ENCODE data around the gene SMYD3.

The SMYD3 gene

GRCh38 chr1:246215510-246215903, 291.6 kb downstream of the SMYD3 start:
- in situ Hi-C loops (cut with HindIII; ENCODE audit: low pct_ligation_motif_present, low pct_unique_long_range_greater_than_20kb, low sequenced_read_pairs) = no loop called here
- no peak for DNase-seq

DNA sequence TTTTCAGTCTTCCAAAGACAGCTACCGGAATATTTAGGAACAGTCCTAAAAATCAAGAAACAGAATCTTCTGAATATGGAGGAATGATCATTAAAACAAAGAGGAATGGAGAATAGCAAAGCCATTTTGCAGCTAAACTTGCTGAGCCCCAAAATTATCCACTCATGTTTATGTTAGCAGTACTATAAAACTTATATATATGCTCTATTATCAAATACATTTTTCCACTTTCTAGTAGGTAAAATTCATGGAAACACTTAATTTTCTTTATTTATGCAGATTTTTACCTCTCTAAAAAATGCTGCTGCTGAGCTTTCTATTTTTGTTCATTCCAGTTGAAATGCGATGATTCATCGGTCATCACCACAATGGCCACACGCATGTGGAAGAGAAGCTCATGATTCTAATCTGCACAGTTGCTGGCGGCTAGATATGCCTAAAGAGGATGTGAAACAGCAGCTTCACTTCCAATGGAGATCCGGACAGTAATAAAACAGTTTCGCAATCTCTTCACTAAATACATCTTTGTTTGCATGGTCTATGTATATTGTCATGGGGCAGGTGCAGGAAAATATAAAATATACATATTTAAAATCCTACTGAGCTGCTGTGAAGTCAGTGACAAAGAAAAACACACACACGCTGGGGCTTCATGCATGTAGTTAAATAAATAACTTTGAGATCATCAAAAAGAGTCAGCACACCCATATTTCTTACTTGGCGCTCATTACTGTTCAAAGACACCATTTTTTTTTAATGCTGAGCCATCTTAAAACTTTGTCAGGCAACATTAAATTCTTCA, 292.2 kb downstream of the SMYD3 start:
- peak; percentile 59 for DNase-seq
- in situ Hi-C loops (cut with HindIII; ENCODE audit: low pct_ligation_motif_present, low pct_unique_long_range_greater_than_20kb, low sequenced_read_pairs) = no loop called here

DNA sequence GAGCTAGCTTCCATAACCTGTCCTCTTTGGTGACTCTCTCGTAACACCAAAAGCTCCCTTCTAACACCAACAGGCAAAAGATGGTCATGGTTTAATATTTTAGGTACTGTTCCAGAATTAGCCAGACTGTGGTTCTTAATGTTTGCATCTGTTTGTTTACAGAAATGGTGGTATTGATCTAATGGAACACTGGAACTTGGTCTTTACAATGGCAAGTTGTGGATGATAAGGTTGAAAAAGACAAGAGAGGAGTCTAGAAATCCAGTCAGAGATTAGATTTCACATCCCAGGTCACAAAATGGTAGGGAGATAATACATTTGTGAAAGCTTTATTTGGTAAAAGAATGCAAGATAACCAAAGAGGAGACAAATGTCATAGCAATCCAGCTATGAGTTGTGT, 293.1 kb downstream of the SMYD3 start:
- in situ Hi-C loops (cut with HindIII; ENCODE audit: low pct_ligation_motif_present, low pct_unique_long_range_greater_than_20kb, low sequenced_read_pairs) = no loop called here
- DNase-seq = no peak

- in situ Hi-C loops (cut with HindIII; ENCODE audit: low pct_ligation_motif_present, low pct_unique_long_range_greater_than_20kb, low sequenced_read_pairs) = no loop called here
- DNase-seq = no peak
Observed at GRCh38 chr1:246213502-246213901, 293.6 kb downstream of the SMYD3 start.

DNA sequence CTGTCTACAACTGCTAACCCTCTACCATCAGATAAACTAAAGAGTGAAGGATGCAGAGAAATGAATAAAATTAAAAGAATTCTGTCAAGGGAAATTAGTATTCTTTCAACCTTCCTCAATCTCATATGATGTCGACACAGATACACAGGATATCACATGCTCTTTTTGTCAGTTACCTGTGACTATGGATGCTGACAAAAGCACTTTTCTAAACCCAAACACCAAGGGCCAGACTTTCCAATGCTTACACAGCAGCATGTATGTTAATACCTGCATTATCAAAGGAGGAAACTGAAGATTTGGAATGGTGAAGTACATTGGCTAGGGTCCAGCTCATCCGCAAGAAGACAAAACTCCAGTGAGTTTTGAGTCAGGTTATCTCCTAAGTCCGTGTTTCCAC, 294.0 kb downstream of the SMYD3 start:
- DNase-seq = no peak
- in situ Hi-C loops (cut with HindIII; ENCODE audit: low pct_ligation_motif_present, low pct_unique_long_range_greater_than_20kb, low sequenced_read_pairs) = no loop called here

- in situ Hi-C loops (cut with HindIII; ENCODE audit: low pct_ligation_motif_present, low pct_unique_long_range_greater_than_20kb, low sequenced_read_pairs) = no loop called here
- no peak for DNase-seq
Observed at GRCh38 chr1:246212013-246212412, 295.1 kb downstream of the SMYD3 start.

DNA sequence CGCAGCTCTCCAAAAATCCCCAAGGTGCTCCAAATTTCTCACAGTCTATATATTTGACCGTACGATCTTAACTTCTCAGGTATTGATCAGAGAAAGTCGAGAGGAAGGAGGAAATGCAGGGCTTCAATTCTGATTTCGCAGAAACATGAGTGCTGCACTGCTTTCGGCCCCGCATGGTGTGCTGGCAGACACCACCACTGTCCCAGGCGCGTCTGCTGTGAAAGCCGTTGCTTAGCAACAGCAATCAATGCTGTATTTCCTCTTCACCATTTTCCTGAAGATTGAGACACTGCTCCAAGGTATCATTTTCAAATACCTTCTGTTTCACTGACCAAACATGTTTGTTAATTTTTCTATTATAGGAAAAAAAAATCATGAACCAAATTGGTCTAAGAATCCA, 296.3 kb downstream of the SMYD3 start:
- in situ Hi-C loops (cut with HindIII; ENCODE audit: low pct_ligation_motif_present, low pct_unique_long_range_greater_than_20kb, low sequenced_read_pairs) = no loop called here
- DNase-seq = no peak

DNA sequence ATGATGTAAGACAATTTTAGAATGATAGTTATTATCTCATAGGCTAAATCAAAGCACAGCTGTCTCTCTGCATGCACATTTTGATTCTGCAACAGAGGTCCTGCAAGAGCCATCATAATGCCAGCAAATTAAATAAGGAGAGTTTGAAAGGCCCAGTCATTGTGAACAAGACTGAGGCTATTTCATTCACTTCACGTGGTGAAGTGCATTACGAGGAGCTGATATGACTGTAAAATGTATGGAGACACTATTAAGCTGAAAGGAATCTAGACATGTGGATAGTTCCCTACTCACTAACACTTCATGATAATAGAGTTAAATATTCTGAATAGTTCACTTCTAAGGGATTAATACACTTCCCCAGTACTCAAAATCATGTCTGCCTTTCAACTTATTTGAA, 299.0 kb downstream of the SMYD3 start:
- in situ Hi-C loops (cut with HindIII; ENCODE audit: low pct_ligation_motif_present, low pct_unique_long_range_greater_than_20kb, low sequenced_read_pairs) = no loop called here
- no peak for DNase-seq

DNA sequence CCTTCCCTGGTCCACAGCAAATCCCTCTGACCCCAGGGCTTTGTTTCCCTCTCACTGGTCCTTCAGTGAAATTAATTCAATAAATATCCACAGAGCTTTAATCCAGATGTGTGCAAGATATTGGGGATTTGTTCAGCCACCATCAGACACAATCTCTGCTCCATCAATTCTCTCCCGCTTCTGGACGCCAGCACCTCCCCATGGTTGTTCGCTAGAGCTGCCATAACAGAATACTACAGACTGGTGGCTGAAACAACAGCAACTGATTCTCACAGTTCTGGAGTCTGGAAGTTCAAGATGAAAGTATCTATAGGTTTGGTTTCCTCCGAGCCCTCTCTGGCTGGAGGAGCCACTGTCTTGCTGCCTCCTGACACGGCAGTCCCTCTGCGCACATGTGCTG, 303.9 kb downstream of the SMYD3 start:
- in situ Hi-C loops (cut with HindIII; ENCODE audit: low pct_ligation_motif_present, low pct_unique_long_range_greater_than_20kb, low sequenced_read_pairs) = no loop called here
- DNase-seq = no peak

- in situ Hi-C loops (cut with HindIII; ENCODE audit: low pct_ligation_motif_present, low pct_unique_long_range_greater_than_20kb, low sequenced_read_pairs) = no loop called here
- no peak for DNase-seq
Observed at GRCh38 chr1:246200738-246201137, 306.3 kb downstream of the SMYD3 start.

DNA sequence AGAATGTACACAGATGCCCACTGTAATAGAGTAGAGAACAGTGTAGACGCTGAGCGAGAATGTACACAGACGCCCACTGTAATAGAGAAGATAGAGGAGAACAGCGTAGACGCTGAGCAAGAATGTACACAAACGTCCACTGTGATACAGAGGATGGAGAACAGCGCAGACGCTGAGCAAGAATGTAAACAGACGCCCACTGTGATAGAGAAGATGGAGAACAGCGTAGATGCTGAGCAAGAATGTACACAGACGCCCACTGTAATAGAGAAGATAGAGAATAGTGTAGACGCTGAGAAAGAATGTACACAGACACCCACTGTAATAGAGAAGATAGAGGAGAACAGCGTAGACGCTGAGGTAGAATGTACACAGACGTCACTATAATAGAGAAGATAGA, 306.9 kb downstream of the SMYD3 start:
- in situ Hi-C loops (cut with HindIII; ENCODE audit: low pct_ligation_motif_present, low pct_unique_long_range_greater_than_20kb, low sequenced_read_pairs) = no loop called here
- no peak for DNase-seq

- no peak for DNase-seq
- in situ Hi-C loops (cut with HindIII; ENCODE audit: low pct_ligation_motif_present, low pct_unique_long_range_greater_than_20kb, low sequenced_read_pairs) = no loop called here
Observed at GRCh38 chr1:246199086-246199645, 307.9 kb downstream of the SMYD3 start.

- DNase-seq = no peak
- in situ Hi-C loops (cut with HindIII; ENCODE audit: low pct_ligation_motif_present, low pct_unique_long_range_greater_than_20kb, low sequenced_read_pairs) = no loop called here
Observed at GRCh38 chr1:246198115-246198816, 308.8 kb downstream of the SMYD3 start.

- in situ Hi-C loops (cut with HindIII; ENCODE audit: low pct_ligation_motif_present, low pct_unique_long_range_greater_than_20kb, low sequenced_read_pairs) = no loop called here
- no peak for DNase-seq
Observed at GRCh38 chr1:246197076-246197475, 310.0 kb downstream of the SMYD3 start.

DNA sequence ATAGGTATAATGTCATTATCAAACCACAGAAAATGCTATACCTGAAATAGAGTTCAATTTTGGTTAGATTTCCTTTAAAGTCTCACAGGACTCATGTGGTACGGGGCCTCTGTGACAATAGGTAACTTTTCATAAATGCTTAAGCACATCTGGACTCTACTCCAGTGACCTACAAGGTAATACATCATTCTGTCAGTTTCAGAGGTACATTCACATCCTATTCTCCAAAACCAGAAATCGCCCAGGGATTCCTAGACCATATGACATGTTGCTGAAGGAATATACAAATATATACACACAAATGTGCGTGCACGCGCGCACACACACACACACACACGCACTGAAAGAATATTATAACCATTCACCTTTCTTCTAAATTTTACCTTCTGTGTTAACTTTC, 311.8 kb downstream of the SMYD3 start:
- in situ Hi-C loops (cut with HindIII; ENCODE audit: low pct_ligation_motif_present, low pct_unique_long_range_greater_than_20kb, low sequenced_read_pairs) = no loop called here
- DNase-seq = no peak

DNA sequence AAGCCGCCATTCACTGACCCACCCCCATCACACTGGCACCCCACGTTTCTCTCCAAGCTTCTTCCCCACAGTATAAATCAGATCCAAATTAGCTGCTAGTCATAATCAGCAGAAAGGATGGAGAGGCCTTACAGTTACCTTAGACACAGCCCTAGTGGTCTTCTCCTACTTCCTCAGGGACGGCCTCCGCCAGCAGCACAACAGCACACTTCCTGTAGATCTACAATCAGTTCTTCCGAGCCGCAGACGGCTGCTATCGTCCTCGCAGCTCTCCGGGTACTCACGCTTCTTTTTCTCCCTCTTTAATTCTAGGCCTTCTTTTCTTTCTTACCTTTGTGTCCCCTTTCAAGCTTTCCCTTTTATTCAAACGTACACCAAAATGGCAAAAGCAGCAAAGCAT, 313.5 kb downstream of the SMYD3 start:
- in situ Hi-C loops (cut with HindIII; ENCODE audit: low pct_ligation_motif_present, low pct_unique_long_range_greater_than_20kb, low sequenced_read_pairs) = no loop called here
- DNase-seq = no peak

GRCh38 chr1:246189126-246189525, 318.0 kb downstream of the SMYD3 start:
- in situ Hi-C loops (cut with HindIII; ENCODE audit: low pct_ligation_motif_present, low pct_unique_long_range_greater_than_20kb, low sequenced_read_pairs) = no loop called here
- no peak for DNase-seq

GRCh38 chr1:246187834-246188372, 319.2 kb downstream of the SMYD3 start:
- in situ Hi-C loops (cut with HindIII; ENCODE audit: low pct_ligation_motif_present, low pct_unique_long_range_greater_than_20kb, low sequenced_read_pairs) = no loop called here
- no peak for DNase-seq

GRCh38 chr1:246184503-246184902, 322.6 kb downstream of the SMYD3 start:
- in situ Hi-C loops (cut with HindIII; ENCODE audit: low pct_ligation_motif_present, low pct_unique_long_range_greater_than_20kb, low sequenced_read_pairs) = no loop called here
- no peak for DNase-seq

Data from ACHN (cell line).